CD1c-positive myeloid dendritic cell (primary cell): ENCODE measurements around the gene JAKMIP2.
A peak's percentile ranks its signal among the peaks of the same experiment; 100 is the strongest.
"Not testable (repeated sequence)": the region's sequence is repeated elsewhere in the genome, so short reads cannot be mapped to it uniquely, and the experiment has no call there.

Experiments
- DNase-seq: peaks from one replicate; pipeline ENCODE4 v3.0.0-alpha.2; 2016; ENCODE audit errors: extremely low spot score

The JAKMIP2 gene

GRCh38 chr5:147782110-147783028 is at the start of gene JAKMIP2:
JAKMIP2 (minus strand) TSS chr5:147782728; CDS start chr5:147671806, 110,922 bp downstream.
- DNase-seq: peak; percentile 68

GRCh38 chr5:147831465-147831864 is 48.9 kb upstream of the JAKMIP2 start, which contains the start of gene SPINK1:
SPINK1 (minus strand) TSS chr5:147831671; CDS start chr5:147831577, 94 bp downstream.
- DNase-seq: no peak

- no peak for DNase-seq
These were observed 47.5 kb upstream of the JAKMIP2 start for GRCh38 chr5:147830035-147830434.

GRCh38 chr5:147827017-147827416 is 44.5 kb upstream of the JAKMIP2 start:
- not testable (repeated sequence) for DNase-seq

- no peak for DNase-seq
These were observed 43.8 kb upstream of the JAKMIP2 start for GRCh38 chr5:147826361-147826760.

GRCh38 chr5:147822686-147823491 is 40.4 kb upstream of the JAKMIP2 start:
- DNase-seq: peak; percentile 84

GRCh38 chr5:147822222-147822621 is 39.7 kb upstream of the JAKMIP2 start:
- DNase-seq: not testable (repeated sequence)

GRCh38 chr5:147821766-147822165 is 39.2 kb upstream of the JAKMIP2 start:
- DNase-seq: peak; percentile 46

GRCh38 chr5:147819261-147819770 is 36.8 kb upstream of the JAKMIP2 start:
- DNase-seq: no peak

GRCh38 chr5:147818290-147818689 is 35.8 kb upstream of the JAKMIP2 start:
- peak; percentile 74 for DNase-seq

- DNase-seq: no peak
These were observed 31.2 kb upstream of the JAKMIP2 start for GRCh38 chr5:147813696-147814095.

GRCh38 chr5:147809830-147810666 is 27.5 kb upstream of the JAKMIP2 start:
- no peak for DNase-seq

- DNase-seq: peak; percentile 94
These were observed 22.5 kb upstream of the JAKMIP2 start for GRCh38 chr5:147805030-147805454.

- no peak for DNase-seq
These were observed 21.8 kb upstream of the JAKMIP2 start for GRCh38 chr5:147804334-147804733.

GRCh38 chr5:147803926-147804325 is 21.4 kb upstream of the JAKMIP2 start:
- peak; percentile 17 for DNase-seq

GRCh38 chr5:147803161-147803560 is 20.6 kb upstream of the JAKMIP2 start:
- DNase-seq: peak; percentile 83

- DNase-seq: no peak
These were observed 18.9 kb upstream of the JAKMIP2 start for GRCh38 chr5:147801461-147801860.

GRCh38 chr5:147800491-147800890 is 18.0 kb upstream of the JAKMIP2 start:
- no peak for DNase-seq

GRCh38 chr5:147796556-147797308 is 14.2 kb upstream of the JAKMIP2 start:
- DNase-seq: no peak

GRCh38 chr5:147791181-147791580 is 8.7 kb upstream of the JAKMIP2 start:
- DNase-seq: no peak
